PC-3 (cell line): Measurements from ENCODE around the gene UMODL1. TPM values are rescaled to one million over a fixed set of nuclear protein-coding genes. Genes with fewer than 3 reads are reported as not detected.

ENCODE experiments used
- ATAC-seq: fragments of 200-7000 bp; cut with Tn5 transposase; 2 replicates; pipeline ENCODE4 v1.9.1; 2020; ENCODE audit warnings: mild to moderate bottlenecking, moderate library complexity
- BruUV-seq: library from RNA; stranded (reverse); fragments of 400-500 nt; replicated peaks from 2 replicates; lab custom pipeline; 2021; lab: Mats Ljungman, UMichigan
- CTCF ChIA-PET: fragments of 300-600 bp; sonication (Branson Sonifier 250); formaldehyde crosslinking; loops from one replicate; lab custom pipeline; 2022; ENCODE audit warnings: antibody characterized with exemption; lab: Charles Lee
- POLR2A ChIA-PET: fragments of 300-600 bp; sonication (Branson Sonifier 250); formaldehyde crosslinking; loops from one replicate; lab custom pipeline; 2022; ENCODE audit warnings: antibody characterized with exemption; ENCODE audit not compliant: unreplicated experiment; lab: Charles Lee
- DNase-seq: peaks from one replicate; pipeline ENCODE4 v3.0.0-alpha.2; 2015
- H2AFZ ChIP-seq: fragments of 300-600 bp; sonication (generic); 2 replicates; pipeline ENCODE4 v1.6.0; 2016; ENCODE audit warnings: antibody characterized with exemption, low read length
- H3F3A ChIP-seq: fragments of 300-600 bp; sonication (generic); one replicate; pipeline ENCODE4 v1.6.0; 2017; ENCODE audit warnings: antibody characterized with exemption, low read length, control low read depth, mild to moderate bottlenecking; ENCODE audit not compliant: unreplicated experiment
- H3K27ac ChIP-seq: fragments of 300-600 bp; sonication (generic); 2 replicates; pipeline ENCODE4 v1.5.1; 2016; ENCODE audit warnings: mild to moderate bottlenecking, low read length
- H3K27me3 ChIP-seq: fragments of 300-600 bp; sonication (generic); 2 replicates; pipeline ENCODE4 v1.6.1; 2016; ENCODE audit warnings: low read length, mixed read lengths
- H3K36me3 ChIP-seq: fragments of 300-600 bp; sonication (generic); 2 replicates; pipeline ENCODE4 v1.6.1; 2016; ENCODE audit warnings: low read depth, mixed run types, low read length, mixed read lengths
- H3K4me1 ChIP-seq: fragments of 300-600 bp; sonication (generic); 2 replicates; pipeline ENCODE4 v1.5.1; 2016; ENCODE audit warnings: low read length; ENCODE audit not compliant: insufficient read depth
- H3K4me2 ChIP-seq: fragments of 300-600 bp; sonication (generic); 2 replicates; pipeline ENCODE4 v1.6.0; 2016; ENCODE audit warnings: low read length
- H3K4me3 ChIP-seq: fragments of 300-600 bp; sonication (generic); 2 replicates; pipeline ENCODE4 v1.5.1; 2016; ENCODE audit warnings: mild to moderate bottlenecking, low read length, mixed read lengths
- H3K79me2 ChIP-seq: fragments of 300-600 bp; sonication (generic); 2 replicates; pipeline ENCODE4 v1.6.1; 2017; ENCODE audit warnings: low read length, mixed read lengths
- H3K9ac ChIP-seq: fragments of 300-600 bp; sonication (generic); 2 replicates; pipeline ENCODE4 v1.6.0; 2016; ENCODE audit warnings: mild to moderate bottlenecking, low read length
- H3K9me2 ChIP-seq: fragments of 300-600 bp; sonication (generic); replicated peaks from 2 replicates; pipeline ENCODE4 v1.6.1; 2016; ENCODE audit warnings: mixed run types, low read length, mixed read lengths
- H3K9me3 ChIP-seq: fragments of 300-600 bp; sonication (generic); 2 replicates; pipeline ENCODE4 v1.6.1; 2016; ENCODE audit warnings: low read length, mixed read lengths
- H4K20me1 ChIP-seq: fragments of 300-600 bp; sonication (generic); 2 replicates; pipeline ENCODE4 v1.6.1; 2016; ENCODE audit warnings: low read length, mixed read lengths
- EZH2 ChIP-seq: fragments of 300-600 bp; sonication (generic); IDR thresholded peaks from one replicate; pipeline ENCODE4 v1.6.1; 2017; ENCODE audit warnings: antibody characterized with exemption, mild to moderate bottlenecking, low read length; ENCODE audit not compliant: unreplicated experiment
- EZH2phosphoT487 ChIP-seq: fragments of 300-600 bp; sonication (generic); IDR thresholded peaks from 2 replicates; pipeline ENCODE4 v1.6.1; 2018; ENCODE audit warnings: mild to moderate bottlenecking, antibody characterized with exemption, low read length, borderline replicate concordance
- intact Hi-C: fragments of 100-400 bp; cut with micrococcal nuclease; formaldehyde crosslinking; loops from 2 replicates; pipeline ENCODE4 v1.9.0; 2023
- total RNA-seq: library from RNA; depleted of rRNA; stranded (reverse); fragments of >200 nt; gene quantifications from 2 replicates; pipeline ENCODE4 v1.2.3, GENCODE V29; 2014
- TF ChIP-seq, protein P1 (sequence below): fragments of 300-600 bp; sonication (generic); conservative IDR thresholded peaks from 2 replicates; pipeline ENCODE4 v1.5.1; 2017; ENCODE audit warnings: antibody characterized with exemption, low read depth, mild to moderate bottlenecking, low read length

Gene UMODL1
- total RNA-seq, 1 experiment from 2014 or later, result not detected

DNA sequence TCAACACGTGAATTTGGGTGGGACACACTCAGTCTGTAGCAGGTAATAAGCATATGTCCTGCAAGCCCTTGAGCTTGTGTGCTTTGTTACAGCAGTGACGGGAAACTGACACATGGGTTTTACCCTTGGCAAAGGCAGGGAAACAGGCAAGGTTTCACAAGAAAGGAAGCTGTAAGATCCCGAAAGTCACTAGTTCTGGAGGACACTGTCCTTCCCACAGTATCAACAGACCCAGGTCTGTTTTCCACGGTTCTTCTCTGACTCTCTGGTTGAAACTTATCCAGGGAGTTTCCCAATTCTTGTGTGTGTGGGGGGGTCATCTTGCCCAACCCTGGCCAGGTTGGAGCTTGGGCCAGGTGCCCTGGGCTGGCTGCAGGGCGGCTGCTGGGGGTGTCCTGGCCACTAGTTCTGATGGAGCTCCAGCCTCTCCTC lies 31.6 kb upstream of the UMODL1 start:
- Histone ChIP-seq H3K27me3 (no peaks in the 10 kb centered on the region), H3K4me1 (peaks cover 31% of the 10 kb centered on the region), H3K4me3 (no peak overlapping the region), H3K36me3 (no peaks in the 10 kb centered on the region), H3K27ac (peak overlapping the region; percentile 85), H3F3A (no peaks in the 10 kb centered on the region), H3K9me2 (no peaks in the 10 kb centered on the region), H4K20me1 (no peaks in the 10 kb centered on the region), H3K79me2 (no peaks in the 10 kb centered on the region), H3K9ac (peak overlapping the region; percentile 52; the same call in 1 of the 2 replicates), H3K9me3 (no peaks in the 10 kb centered on the region), H2AFZ (no peak overlapping the region), H3K4me2 (no peak overlapping the region)
- ChIA-PET CTCF (interaction anchor here (0.6 kb wide), 1 partner anchor 12 kb away, joined by 3 read pairs; no protein-coding TSS in a partner anchor), POLR2A (interaction anchor here (0.7 kb wide), 1 partner anchor 1628 kb away, joined by 7 read pairs; no protein-coding TSS in a partner anchor)
- no TSS peak for BruUV-seq
- no peak for TF ChIP-seq EZH2phosphoT487
- TF ChIP-seq, protein P1, sequence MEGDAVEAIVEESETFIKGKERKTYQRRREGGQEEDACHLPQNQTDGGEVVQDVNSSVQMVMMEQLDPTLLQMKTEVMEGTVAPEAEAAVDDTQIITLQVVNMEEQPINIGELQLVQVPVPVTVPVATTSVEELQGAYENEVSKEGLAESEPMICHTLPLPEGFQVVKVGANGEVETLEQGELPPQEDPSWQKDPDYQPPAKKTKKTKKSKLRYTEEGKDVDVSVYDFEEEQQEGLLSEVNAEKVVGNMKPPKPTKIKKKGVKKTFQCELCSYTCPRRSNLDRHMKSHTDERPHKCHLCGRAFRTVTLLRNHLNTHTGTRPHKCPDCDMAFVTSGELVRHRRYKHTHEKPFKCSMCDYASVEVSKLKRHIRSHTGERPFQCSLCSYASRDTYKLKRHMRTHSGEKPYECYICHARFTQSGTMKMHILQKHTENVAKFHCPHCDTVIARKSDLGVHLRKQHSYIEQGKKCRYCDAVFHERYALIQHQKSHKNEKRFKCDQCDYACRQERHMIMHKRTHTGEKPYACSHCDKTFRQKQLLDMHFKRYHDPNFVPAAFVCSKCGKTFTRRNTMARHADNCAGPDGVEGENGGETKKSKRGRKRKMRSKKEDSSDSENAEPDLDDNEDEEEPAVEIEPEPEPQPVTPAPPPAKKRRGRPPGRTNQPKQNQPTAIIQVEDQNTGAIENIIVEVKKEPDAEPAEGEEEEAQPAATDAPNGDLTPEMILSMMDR, result no peak
- no peak for TF ChIP-seq EZH2
- no peak for ATAC-seq
- peak; percentile 49 for DNase-seq
- intact Hi-C loops, result no loop called here

DNA sequence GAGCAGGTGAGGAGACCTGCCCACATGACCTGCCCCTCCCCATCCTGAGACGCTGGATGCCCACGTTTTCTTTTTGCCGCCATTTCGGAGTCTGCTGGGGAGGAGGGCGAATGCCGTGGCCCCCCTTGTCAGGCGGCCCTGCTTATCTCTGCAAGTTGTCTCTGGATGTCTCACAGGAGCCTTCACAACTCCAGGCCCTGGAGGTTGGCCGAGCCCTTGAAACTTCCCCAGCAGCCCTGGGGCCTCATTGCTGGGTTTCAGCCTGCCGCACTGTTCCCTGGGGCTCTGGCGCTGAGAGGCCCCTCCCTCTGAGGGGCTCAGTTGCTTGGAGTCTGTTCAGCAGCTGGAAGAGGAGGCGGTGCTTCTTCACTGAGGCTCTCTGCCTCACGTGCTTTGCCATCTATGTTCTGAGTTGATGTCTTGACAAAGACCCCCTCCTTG lies 31.2 kb upstream of the UMODL1 start:
- H3K4me1 ChIP-seq, result peaks cover 31% of the 10 kb centered on the region
- H3K9ac ChIP-seq, result peak overlapping the region; percentile 52
- no peaks in the 10 kb centered on the region for H3K9me2 ChIP-seq
- H3K27ac ChIP-seq, result peak overlapping the region; percentile 85
- no peaks in the 10 kb centered on the region for H3F3A ChIP-seq
- ATAC-seq, result no peak; the same call in 1 of the 2 replicates
- no peaks in the 10 kb centered on the region for H3K36me3 ChIP-seq
- 0 out of 2 replicates have a peak overlapping the region, but pooled peaks have one; percentile 10 for H2AFZ ChIP-seq
- ChIA-PET POLR2A (interaction anchor here (0.7 kb wide), 2 partner anchors 58 to 1627 kb away, joined by 4 to 7 read pairs; no protein-coding TSS in a partner anchor), CTCF (interaction anchor here (0.6 kb wide), 1 partner anchor 12 kb away, joined by 3 read pairs; no protein-coding TSS in a partner anchor)
- H3K27me3 ChIP-seq, result no peaks in the 10 kb centered on the region
- no TSS peak for BruUV-seq
- H4K20me1 ChIP-seq, result no peaks in the 10 kb centered on the region
- DNase-seq, result no peak
- intact Hi-C loops, result no loop called here
- peak overlapping the region; percentile 53 for H3K4me2 ChIP-seq
- TF ChIP-seq EZH2phosphoT487, result no peak
- TF ChIP-seq EZH2, result no peak
- TF ChIP-seq, protein P1, result no peak
- H3K9me3 ChIP-seq, result no peaks in the 10 kb centered on the region
- H3K4me3 ChIP-seq, result no peak overlapping the region
- no peaks in the 10 kb centered on the region for H3K79me2 ChIP-seq
